ENCODE results near the gene SLC17A2. TPM values are rescaled to one million over a fixed set of nuclear protein-coding genes. Genes with fewer than 3 reads are reported as not detected.

SLC17A2 gene, protein sequence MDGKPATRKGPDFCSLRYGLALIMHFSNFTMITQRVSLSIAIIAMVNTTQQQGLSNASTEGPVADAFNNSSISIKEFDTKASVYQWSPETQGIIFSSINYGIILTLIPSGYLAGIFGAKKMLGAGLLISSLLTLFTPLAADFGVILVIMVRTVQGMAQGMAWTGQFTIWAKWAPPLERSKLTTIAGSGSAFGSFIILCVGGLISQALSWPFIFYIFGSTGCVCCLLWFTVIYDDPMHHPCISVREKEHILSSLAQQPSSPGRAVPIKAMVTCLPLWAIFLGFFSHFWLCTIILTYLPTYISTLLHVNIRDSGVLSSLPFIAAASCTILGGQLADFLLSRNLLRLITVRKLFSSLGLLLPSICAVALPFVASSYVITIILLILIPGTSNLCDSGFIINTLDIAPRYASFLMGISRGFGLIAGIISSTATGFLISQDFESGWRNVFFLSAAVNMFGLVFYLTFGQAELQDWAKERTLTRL
- not detected for total RNA-seq

DNA sequence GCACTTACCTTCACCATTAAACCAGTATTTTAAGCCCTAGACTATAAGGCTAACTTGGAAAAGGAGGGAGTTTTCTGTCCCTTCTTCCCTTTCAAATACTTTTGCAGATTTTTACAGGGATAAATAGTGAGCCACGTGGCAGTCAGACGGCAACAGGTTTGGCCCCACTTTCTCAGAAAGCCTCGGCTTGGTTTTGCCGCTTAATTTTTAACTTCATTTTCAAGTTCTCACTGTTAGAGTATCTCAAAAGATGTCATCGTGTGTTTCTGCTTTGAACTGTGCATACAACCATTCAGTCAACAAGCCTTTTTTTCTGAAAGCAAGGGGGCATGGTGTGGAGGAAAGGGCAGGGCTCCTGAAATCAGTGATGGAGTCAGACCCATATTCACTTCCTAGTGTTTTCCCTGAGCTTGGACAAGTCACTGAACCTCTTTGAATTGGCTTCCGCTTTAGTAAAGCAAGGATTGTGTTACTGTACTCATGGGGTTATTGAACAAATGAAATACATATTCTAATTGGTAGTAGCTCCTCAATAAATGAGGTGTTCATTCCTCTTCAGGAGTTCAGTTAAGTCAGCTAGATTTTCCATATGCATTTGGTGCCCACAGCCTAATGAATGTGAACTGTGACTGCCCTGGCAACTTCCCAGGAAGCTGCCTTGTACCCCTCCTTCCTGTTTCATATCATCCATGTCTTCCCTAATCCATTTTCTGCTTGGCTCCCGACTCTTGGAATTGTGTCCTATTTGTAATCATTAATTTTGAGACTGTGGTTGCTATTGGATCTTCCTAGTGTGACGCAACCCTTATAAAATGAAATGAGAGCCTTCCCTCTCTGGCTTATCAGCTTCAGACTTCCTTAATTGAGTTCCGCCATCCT, at the start of gene SLC17A2:
SLC17A2 (minus strand) TSS at position 160 of the 879 bp plus-strand sequence. CDS start 4,895 bp downstream, outside the sequence.
- no peak for DNase-seq

DNA sequence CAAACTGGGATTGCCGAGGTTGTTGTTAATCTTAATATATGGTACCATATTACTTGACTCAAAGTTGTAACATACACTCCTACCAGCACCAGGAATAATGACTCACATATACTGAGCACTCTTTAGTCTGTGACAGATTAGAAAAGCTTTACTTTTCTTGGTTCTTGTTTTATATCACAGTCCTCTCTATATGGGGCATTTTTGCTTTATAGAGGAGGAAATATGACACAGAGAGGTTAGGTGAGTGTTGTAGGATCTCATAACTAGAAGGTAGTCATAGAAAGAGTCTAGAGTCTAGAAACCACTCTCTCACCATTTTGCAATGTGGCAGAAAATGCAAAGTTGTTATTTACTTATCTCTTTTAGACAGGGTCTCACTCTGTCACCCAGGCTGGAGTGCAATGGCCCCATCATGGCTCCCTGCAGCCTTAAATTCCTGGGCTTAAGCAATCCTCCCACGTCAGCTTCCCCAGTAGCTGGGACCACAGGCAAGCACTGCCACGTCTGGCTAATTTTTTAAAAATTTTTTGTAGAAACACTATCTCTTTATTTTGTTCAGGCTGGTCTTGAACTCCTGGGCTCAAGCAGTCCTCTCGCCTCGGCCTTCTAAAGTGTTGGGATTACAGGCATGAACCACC, 45.6 kb upstream of the SLC17A2 start:
- DNase-seq = no peak

DNA sequence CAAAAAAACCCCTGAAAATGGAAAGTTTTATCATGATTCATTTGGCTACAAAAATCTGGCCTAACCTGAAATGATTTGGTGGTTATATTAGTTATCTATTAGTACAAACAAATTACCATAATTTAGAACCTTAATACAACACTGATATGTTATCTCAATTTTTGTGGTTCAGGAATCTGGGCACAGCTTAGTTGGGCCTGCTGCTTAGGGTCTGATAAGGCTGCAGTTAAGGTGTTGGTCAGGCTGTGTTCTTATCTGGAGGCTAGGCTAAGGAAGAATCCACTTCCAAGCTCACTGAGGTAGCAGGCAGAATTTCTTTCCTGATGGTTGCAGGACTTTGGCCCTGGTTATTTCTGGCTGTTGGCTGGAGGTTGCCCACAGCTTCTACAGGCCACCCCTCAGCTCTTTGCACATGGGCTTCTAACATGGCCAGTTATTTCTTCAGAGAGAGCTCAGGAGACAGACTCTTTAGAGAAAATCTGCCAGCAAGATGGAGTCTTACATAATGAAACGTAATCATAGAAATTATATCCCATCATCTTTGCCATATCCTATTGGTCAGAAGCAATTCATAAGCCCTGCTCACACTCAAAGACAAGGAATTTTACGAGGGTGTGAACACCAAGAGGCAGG, 43.5 kb upstream of the SLC17A2 start:
- no peak for DNase-seq

DNA sequence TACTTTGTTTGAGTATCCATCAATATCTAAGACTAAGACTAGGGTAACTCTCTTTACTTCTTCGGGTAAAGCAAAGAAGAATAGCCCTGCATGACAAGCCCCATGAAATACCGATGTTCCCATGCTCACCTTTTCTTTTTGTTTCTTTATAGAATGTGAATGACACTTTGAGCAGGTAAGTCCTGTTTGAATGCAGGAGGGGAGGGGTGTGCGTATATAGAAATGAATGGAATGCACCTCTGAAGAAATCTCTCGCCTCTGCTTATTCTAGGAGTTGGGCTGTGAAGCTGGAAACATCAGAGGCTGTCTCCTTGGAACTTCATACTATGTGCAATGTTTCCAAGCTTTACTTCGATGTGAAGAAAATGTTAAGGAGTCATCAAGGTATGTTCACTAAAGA, 42.4 kb upstream of the SLC17A2 start:
- no peak for DNase-seq

DNA sequence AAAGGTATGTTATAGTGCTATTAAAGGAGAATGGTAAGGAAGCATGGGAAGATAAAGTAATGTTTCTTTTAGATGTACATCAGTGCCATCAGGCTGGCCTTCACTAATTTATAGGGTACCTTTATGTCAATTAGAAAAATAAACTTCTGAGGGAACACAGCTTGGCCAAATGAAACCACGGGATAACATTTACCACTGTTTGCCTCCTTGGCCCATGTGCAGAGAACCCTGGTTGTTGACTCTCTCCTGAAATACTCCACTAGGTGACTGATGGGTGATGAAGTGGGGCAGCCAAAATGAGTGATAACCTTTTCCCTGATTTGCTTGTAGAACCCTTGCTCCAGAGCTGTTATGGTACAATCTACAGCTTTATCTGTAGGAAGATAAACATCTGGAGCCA, 41.6 kb upstream of the SLC17A2 start:
- no peak for DNase-seq

DNA sequence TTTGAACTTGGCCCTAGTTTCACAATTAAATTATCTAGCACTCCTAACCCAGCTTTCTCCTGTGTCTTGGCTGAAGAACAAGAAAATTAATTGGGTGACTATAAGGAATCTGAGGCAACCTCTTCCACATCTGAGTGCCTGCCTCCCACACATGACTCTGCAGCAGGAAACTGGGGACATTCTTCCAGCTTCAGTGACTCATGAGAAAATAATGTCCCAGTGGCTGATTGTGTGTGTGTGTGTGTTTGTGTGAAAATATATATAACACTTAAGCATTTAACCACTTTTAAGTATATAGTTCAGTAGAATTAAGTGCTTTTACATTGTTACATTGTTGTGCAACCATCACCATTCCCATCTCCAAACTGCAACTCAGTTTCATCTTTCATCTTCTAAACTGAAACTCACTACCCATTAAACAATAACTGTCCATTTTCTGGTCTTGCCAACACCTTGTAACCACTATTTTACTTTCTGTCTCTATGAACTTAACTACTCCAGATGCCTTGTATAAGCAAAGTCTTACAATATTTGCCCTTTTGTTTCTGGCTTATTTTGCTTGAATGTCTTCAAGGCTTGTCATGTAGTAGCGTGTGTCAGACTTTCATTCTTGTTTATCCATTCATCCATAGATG, 40.8 kb upstream of the SLC17A2 start:
- no peak for DNase-seq

DNA sequence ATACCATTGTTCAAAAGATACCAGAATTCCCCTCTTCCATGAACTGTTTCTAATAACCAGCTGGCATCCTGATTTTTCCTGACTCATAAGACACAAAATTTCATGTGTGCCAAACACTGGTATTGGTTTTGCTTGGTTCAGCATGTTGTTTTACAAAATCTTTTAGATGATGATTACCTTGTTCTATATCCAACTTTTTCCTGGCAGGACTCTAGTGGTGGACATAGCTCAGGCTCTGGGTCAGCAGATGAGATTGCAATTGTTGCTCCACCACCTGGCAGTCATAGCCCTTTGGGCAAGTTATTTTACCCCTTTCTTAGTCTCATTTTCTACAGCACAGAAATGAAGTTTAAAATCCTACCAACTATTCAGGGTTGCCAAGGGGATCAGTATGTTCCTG, 38.3 kb upstream of the SLC17A2 start:
- DNase-seq = no peak

DNA sequence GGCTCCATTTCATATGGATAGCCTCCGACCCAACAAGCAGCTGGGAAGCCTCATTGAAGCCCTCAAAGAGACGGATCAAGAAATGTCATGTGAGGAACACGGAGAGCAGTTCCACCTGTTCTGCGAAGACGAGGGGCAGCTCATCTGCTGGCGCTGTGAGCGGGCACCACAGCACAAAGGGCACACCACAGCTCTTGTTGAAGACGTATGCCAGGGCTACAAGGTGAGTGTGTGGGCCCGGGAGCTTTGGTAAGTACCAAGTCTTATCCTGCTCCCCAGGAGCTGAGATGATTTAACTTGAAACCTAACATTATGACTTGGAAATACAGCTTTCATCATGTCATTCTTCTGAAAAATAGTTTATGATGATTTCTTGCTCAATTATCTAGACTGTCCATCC, 36.2 kb upstream of the SLC17A2 start:
- no peak for DNase-seq

DNA sequence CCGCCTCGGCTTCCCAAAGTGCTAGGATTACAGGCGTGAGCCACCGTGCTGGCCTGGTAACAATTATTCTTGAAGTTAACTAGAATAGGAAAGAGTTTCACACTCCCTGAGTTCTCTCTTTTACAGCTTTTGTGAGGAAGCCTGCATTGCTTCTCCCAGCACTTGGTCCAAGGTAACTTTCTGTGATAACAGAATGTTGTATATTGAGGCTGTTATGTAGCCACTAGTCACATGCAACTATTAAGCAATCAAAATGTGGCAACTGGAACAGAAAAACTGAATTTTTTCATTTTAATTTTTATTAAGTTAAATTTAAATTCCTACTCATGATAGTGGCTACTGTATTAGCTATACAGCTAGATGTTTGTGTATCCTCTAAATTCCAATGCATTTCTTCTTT, 34.6 kb upstream of the SLC17A2 start:
- DNase-seq = no peak

DNA sequence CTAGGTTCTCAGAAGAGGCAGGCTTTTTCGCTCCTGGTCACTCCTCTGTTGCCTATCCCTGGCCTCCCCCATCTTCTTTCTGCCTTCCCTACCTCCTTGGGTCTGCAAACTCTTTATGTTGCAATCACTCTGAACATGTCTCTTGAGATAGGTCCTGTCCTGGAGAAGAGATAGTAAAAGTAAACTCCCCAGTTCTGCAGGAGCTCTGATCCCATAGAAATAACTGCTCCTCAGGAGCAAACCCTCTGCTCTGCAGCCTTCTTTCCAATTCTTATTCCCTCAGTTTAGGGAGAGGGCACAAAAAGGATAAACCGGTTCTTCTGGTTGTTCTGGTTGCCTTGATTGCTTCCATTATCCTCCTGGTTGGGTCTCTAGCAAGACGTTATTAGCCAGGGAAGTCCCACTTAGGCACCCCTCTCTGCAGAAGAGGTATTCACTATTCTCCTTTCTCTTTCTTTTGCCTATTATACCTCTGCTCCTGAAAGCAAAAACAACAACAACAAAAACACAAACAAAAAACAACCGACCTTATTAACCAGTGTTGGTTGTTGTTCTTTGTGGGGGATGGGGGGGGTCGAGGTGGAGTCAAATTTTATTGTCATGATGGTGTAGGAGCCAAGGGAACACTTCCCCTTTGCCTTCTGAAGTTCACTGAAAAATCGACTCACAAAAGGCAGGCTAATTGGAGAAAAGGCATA, 33.1 kb upstream of the SLC17A2 start:
- peak; percentile 49 for DNase-seq

DNA sequence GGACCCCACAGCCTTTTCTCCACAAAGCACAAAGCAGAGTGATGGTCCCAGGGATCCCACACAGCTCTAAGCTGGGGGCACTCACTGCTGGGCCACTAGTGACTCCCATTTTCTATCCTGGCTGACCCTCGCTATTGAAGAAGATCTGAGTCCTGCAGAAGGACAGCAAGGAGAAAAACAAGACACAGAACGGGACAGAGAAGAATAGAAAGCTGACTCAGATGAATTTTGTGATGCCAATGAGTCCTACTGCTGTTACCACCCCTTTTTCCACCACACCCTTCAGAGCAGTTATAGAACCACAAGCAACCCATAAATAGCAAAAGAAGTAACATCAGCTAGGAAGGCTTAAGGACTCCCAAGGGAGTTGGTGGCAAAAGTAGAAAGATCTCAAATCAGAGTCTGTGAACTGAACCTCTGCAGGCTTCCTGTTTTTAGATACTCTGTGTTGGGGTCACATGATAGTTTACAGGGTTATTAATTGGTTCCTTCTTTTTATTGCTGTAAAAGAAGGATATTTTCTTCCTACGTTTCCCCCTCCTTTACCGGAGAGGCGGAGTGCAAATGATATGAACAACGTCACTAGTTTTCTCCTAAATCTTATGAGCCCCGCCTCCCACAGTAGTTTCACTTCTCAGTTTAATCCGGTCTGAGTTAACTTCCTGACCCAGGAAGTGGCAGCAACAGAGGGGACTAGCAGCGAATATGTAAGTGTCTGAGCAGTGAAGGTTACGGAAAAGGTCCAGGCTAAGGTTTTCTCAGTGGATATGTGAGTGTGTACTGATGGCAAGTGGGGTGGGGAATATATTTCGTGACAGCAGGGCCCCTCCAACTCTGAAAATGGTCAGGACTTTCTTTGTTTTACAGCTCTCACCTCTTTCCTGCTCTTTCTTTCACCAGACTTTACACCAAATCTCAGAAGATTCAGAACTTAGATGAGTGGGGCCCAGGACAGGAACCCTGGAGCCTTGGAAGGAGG, 31.9 kb upstream of the SLC17A2 start, which contains the start of gene TRIM38:
TRIM38 (plus strand) TSS at position 654 of the 979 bp plus-strand sequence. CDS start 3,721 bp downstream, outside the sequence.
- peak; percentile 88 for DNase-seq

DNA sequence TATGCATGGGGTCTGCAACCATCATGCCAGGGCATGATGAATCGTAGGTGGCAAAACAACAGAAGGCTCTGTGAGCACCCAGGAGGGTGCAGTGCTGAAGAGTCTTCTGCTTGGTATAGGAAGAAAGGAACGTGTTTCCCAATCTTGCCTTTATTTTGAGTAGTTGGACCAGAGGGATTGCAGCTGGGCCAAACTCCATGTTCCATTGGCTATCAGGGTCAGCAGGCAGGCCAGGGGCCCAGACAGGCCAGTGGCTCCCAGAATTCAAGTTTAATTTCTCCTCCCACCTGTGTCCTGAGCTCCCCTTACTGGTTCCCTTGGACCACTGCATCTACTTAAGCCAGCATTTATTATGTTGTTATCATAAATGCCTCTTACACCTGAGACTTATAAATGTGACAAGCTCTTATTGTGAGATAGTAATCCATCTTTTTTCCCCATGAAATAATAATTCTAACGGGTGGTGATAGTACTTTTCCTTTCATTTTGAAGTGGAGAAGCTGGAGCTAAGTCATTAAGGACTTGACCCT, 31.2 kb upstream of the SLC17A2 start:
- DNase-seq = no peak

DNA sequence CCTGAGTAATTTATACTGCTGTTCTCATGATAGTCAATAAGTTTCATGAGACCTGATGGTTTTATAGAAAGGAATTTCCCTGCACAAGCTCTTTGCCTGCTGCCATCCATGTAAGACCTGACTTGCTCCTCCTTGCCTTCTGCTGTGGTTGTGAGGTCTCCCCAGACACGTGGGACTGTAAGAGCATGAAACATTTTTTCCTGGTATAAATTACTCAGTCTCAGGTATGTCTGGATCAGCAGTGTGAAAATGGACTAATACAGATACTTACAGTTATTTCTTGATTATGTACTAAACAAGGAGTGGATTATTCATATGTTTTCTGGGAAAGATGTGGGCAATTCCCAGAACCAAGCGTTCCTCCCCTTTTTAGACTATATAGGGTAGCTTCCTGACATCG, 30.2 kb upstream of the SLC17A2 start:
- no peak for DNase-seq

DNA sequence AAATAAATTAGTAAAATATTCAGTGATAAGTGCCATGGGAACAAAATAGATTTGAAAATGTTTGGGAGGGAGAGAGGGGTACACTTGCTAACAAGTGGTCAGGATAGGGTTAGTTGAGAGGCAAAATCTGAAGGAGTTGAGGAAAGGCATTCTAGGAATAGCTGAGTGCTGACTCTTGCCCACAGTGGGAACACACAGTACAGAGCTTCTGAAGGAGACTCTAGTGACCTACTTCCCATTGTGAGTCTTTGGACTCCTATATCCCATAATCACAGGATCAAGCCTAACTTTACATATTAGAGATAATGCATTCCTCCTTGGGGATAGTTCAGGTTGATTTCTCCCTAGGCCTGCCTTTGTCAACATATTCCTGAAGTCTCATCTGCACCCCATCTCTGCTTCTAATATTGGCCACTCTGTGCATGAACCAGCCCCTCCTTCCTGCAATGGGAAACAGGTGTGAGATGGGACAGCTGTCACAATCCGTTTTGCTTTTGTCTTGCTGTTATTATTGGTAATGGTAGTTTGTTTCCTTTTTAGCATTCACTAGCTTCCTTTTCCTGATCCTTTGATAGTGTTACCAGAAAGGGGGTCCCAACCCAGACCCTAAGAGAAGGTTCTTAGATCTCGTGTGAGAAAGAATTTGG, 29.5 kb upstream of the SLC17A2 start:
- peak; percentile 63 for DNase-seq

DNA sequence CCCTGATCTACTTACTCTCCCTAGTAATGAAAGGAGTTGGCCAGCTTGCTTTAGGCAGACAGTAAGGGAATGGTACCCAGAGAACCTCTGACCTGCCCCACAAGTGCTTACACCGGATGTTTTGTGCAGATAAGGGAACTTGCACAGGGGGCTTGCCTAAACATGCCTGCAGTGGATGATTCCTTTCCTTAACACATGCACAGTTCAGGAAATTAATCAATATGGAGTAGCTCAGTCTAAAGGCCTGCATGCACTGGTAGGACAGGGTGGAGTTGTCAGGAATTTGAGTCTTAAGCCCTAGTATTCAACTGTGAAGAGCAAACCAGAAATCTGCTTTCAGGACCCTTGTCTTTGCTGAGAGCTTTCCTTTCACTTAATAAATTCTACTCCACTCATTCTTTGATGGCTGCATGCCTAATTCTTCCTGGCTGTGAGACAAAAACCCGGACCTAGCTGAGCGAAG, 28.2 kb upstream of the SLC17A2 start:
- DNase-seq = peak; percentile 5

DNA sequence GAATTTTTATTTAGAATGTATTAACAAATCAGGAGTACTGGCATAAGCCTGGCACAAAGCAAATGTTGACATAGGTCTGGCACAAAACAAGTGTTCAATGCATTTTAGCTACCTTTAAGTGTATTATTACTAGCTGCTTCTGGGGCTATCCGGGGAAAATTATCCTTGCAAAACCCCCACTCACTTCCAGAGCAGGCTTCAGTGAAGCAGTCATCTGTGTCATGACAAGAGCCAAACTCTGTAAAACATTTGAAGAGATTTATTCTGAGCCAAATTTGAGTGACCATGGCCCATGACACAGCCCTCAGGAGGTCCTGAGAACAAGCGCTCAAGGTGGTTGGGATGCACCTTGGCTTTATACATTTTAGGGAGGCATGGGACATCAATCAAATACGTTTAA, 25.7 kb upstream of the SLC17A2 start:
- no peak for DNase-seq

DNA sequence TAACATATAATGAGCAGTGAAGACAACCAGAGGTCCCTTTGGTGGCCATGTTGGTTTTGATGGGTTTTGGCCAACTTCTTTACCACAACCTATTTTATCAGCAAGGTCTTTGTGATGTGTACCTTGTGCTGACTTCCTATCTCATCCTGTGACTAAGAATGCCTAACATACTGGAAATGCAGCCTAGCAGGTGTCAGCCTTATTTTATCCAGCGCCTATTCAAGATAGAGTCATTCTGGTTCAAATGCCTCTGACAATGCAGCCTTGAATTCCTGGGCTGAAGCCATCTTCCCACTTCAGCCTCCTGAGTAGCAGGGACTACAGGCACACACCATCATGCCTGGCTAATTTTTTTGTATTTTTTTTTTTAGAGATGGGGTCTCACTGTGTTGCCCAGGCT, 24.3 kb upstream of the SLC17A2 start:
- no peak for DNase-seq

DNA sequence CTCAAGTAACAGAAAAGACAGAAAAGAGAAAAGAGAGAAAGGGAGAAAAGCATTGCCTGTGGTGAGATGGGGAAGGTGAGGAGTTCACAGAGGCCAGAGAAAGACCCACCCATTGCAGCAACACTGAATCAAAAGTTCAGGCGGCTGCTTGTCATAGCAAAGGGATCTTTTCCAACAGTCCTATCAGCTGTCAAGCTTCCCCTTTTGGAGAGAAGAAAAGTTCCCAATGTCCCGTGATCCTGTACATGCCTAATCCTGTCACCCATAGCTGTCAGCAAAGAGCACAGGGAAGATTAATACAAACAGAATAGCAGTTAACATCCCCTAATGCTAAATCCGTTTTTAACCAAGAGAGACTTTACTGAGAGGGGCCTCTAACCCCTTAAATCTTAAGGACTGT, 23.2 kb upstream of the SLC17A2 start:
- no peak for DNase-seq

DNA sequence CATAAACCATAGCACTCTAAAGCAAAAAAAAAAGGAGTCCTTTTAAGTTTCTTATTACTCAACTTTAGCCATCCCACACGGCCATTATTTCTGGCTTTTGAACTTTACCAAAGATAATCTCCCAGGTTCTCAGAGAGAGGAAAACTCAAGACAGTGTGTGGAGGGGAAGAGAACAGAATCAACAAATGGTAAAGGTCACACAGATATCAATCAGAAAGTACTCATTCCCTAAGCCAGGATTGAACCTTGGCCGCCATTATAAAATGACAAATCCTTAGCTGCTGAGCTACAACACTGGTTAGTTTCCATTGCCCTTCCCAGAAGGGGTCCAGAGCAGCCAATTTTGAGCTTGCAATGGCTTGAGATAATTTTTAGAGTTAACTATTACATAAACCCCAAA, 22.0 kb upstream of the SLC17A2 start:
- DNase-seq = no peak
